Left lobe of liver (tissue), 2 donors: Measurements from ENCODE around the gene DNM1L. TPM values are rescaled to one million over a fixed set of nuclear protein-coding genes. Genes with fewer than 3 reads are reported as not detected.
"Not testable (repeated sequence)": the region's sequence is repeated elsewhere in the genome, so short reads cannot be mapped to it uniquely, and the experiment has no call there.

Experiments
- ATAC-seq: fragments of 200-7000 bp; cut with Tn5 transposase; one replicate; pipeline ENCODE4 v1.9.1; 2020; ENCODE audit warnings: mild to moderate bottlenecking, moderate library complexity
- DNase-seq: peaks from one replicate; pipeline ENCODE4 v3.0.0-alpha.2; 2020; ENCODE audit warnings: low spot score
- total RNA-seq: library from RNA; stranded (reverse); gene quantifications from one replicate; pipeline ENCODE4 v1.2.1, GENCODE V29; 2021
- donor health status: DM: no; HTN: no; CAD: no; lungs with moderate emphysema.
- donor health status: DM: no; HTN: yes; CAD: no.

The DNM1L gene
- total RNA-seq, 1 donor from 2014 or later: 14.5 TPM

GRCh38 chr12:32695787-32696186, 16.7 kb downstream of the DNM1L start:
- DNase-seq: no peak
- ATAC-seq: no peak

GRCh38 chr12:32697445-32697844, 18.3 kb downstream of the DNM1L start:
- no peak for ATAC-seq
- no peak for DNase-seq

- ATAC-seq (no peak), DNase-seq (no peak)
These were observed 19.2 kb downstream of the DNM1L start for GRCh38 chr12:32698285-32698684.

- ATAC-seq, DNase-seq: not testable (repeated sequence)
These were observed 20.3 kb downstream of the DNM1L start for GRCh38 chr12:32699437-32699836.

- no peak for ATAC-seq
- no peak for DNase-seq
These were observed 23.4 kb downstream of the DNM1L start for GRCh38 chr12:32702473-32702872.

GRCh38 chr12:32702946-32703345, 23.8 kb downstream of the DNM1L start:
- DNase-seq: no peak
- no peak for ATAC-seq

GRCh38 chr12:32705783-32706182, 26.7 kb downstream of the DNM1L start:
- ATAC-seq (no peak), DNase-seq (no peak)

GRCh38 chr12:32706335-32707024, 27.4 kb downstream of the DNM1L start:
- DNase-seq (no peak), ATAC-seq (no peak)

- ATAC-seq (no peak), DNase-seq (no peak)
These were observed 29.8 kb downstream of the DNM1L start for GRCh38 chr12:32708926-32709325.

GRCh38 chr12:32714772-32715171, 35.7 kb downstream of the DNM1L start:
- ATAC-seq: no peak
- no peak for DNase-seq

GRCh38 chr12:32718926-32719325, 39.8 kb downstream of the DNM1L start:
- DNase-seq (no peak), ATAC-seq (no peak)

GRCh38 chr12:32725308-32725707, 46.2 kb downstream of the DNM1L start:
- not testable (repeated sequence) for ATAC-seq

GRCh38 chr12:32726286-32726685, 47.2 kb downstream of the DNM1L start:
- ATAC-seq (no peak), DNase-seq (no peak)

More at GRCh38 chr12:32725308-32725707, 46.2 kb downstream of the DNM1L start:
- DNase-seq: not testable (repeated sequence)

GRCh38 chr12:32727237-32727636, 48.1 kb downstream of the DNM1L start:
- no peak for DNase-seq
- no peak for ATAC-seq

GRCh38 chr12:32734952-32735351, 55.9 kb downstream of the DNM1L start:
- ATAC-seq (no peak), DNase-seq (no peak)

- ATAC-seq: no peak
These were observed 57.3 kb downstream of the DNM1L start for GRCh38 chr12:32736445-32736844.

GRCh38 chr12:32737715-32738114, 58.6 kb downstream of the DNM1L start:
- ATAC-seq (no peak), DNase-seq (no peak)

More at GRCh38 chr12:32736445-32736844, 57.3 kb downstream of the DNM1L start:
- DNase-seq: no peak

- DNase-seq (no peak), ATAC-seq (no peak)
These were observed 60.2 kb downstream of the DNM1L start for GRCh38 chr12:32739279-32739678.

- no peak for ATAC-seq
These were observed 63.0 kb downstream of the DNM1L start for GRCh38 chr12:32742133-32742532.

GRCh38 chr12:32743264-32743663, 64.2 kb downstream of the DNM1L start:
- no peak for ATAC-seq

More at GRCh38 chr12:32742133-32742532, 63.0 kb downstream of the DNM1L start:
- DNase-seq: no peak

GRCh38 chr12:32753605-32754004, 74.5 kb downstream of the DNM1L start:
- ATAC-seq (no peak), DNase-seq (no peak)

More at GRCh38 chr12:32743264-32743663, 64.2 kb downstream of the DNM1L start:
- DNase-seq: no peak

GRCh38 chr12:32754111-32754510, 75.0 kb downstream of the DNM1L start:
- DNase-seq: no peak
- no peak for ATAC-seq
